SK-N-SH treated with all-trans-retinoic acid at 6 μM for 48 hours (cell line): ENCODE measurements around the gene PTPRT.

Experiments used
- ATAC-seq: fragments of 200-7000 bp; cut with Tn5 transposase; 3 replicates; pipeline ENCODE4 v1.9.1; 2020; ENCODE audit warnings: mild to moderate bottlenecking, moderate library complexity
- ARNTL ChIP-seq: fragments of 450-650 bp; formaldehyde crosslinking; IDR thresholded peaks from 2 replicates; pipeline ENCODE4 v1.5.0; 2020; ENCODE audit warnings: low read depth, mild to moderate bottlenecking, moderate library complexity, borderline replicate concordance
- CREB5 ChIP-seq: fragments of 250-450 bp; sonication (Bioruptor Pico); IDR thresholded peaks from 2 replicates; pipeline ENCODE4 v1.5.1; 2020; ENCODE audit warnings: low read depth, mild to moderate bottlenecking, moderate library complexity
- CSDC2 ChIP-seq: fragments of 250-450 bp; sonication (Bioruptor Pico); IDR thresholded peaks from 2 replicates; pipeline ENCODE4 v1.5.0; 2020; ENCODE audit warnings: mild to moderate bottlenecking, moderate library complexity
- ESRRG ChIP-seq: fragments of 250-450 bp; sonication (Bioruptor Pico); IDR thresholded peaks from 2 replicates; pipeline ENCODE4 v1.6.1; 2021; ENCODE audit warnings: mild to moderate bottlenecking
- GLIS3 ChIP-seq: fragments of 250-450 bp; sonication (Bioruptor Pico); IDR thresholded peaks from 2 replicates; pipeline ENCODE4 v1.5.0; 2020; ENCODE audit warnings: mild to moderate bottlenecking, moderate library complexity
- ISL1 ChIP-seq: fragments of 250-450 bp; sonication (Bioruptor Pico); IDR thresholded peaks from 2 replicates; pipeline ENCODE4 v2.1.2; 2022; ENCODE audit warnings: mild to moderate bottlenecking, moderate library complexity
- PATZ1 ChIP-seq: fragments of 250-450 bp; sonication (Bioruptor Pico); IDR thresholded peaks from 2 replicates; pipeline ENCODE4 v1.8.0; 2020; ENCODE audit warnings: mild to moderate bottlenecking, moderate library complexity, borderline replicate concordance
- POU6F1 ChIP-seq: fragments of 250-450 bp; sonication (Bioruptor Pico); IDR thresholded peaks from 2 replicates; pipeline ENCODE4 v1.8.0; 2021; ENCODE audit warnings: low read depth, mild to moderate bottlenecking, moderate library complexity, borderline replicate concordance
- PPARA ChIP-seq: fragments of 250-450 bp; sonication (Bioruptor Pico); IDR thresholded peaks from 2 replicates; pipeline ENCODE4 v1.5.0; 2020; ENCODE audit warnings: mild to moderate bottlenecking, borderline replicate concordance
- RARB ChIP-seq: fragments of 250-450 bp; sonication (Bioruptor Pico); IDR thresholded peaks from 2 replicates; pipeline ENCODE4 v1.8.0; 2021; ENCODE audit warnings: mild to moderate bottlenecking, moderate library complexity
- SNAI2 ChIP-seq: fragments of 250-450 bp; sonication (Bioruptor Pico); IDR thresholded peaks from 2 replicates; pipeline ENCODE4 v1.5.0; 2020; ENCODE audit warnings: mild to moderate bottlenecking, moderate library complexity
- TCF4 ChIP-seq: fragments of 250-450 bp; sonication (Bioruptor Pico); IDR thresholded peaks from 2 replicates; pipeline ENCODE4 v1.8.0; 2021; ENCODE audit warnings: mild to moderate bottlenecking, moderate library complexity, borderline replicate concordance
- TSHZ2 ChIP-seq: fragments of 250-450 bp; sonication (Bioruptor Pico); IDR thresholded peaks from 2 replicates; pipeline ENCODE4 v1.5.0; 2020; ENCODE audit warnings: mild to moderate bottlenecking, moderate library complexity
- ZC3H10 ChIP-seq: fragments of 250-450 bp; sonication (Bioruptor Pico); IDR thresholded peaks from 2 replicates; pipeline ENCODE4 v1.5.1; 2021; ENCODE audit warnings: mild to moderate bottlenecking, moderate library complexity
- ZFP3 ChIP-seq: fragments of 250-450 bp; sonication (Bioruptor Pico); IDR thresholded peaks from 2 replicates; pipeline ENCODE4 v1.5.0; 2020; ENCODE audit warnings: mild to moderate bottlenecking, moderate library complexity
- ZFP30 ChIP-seq: fragments of 450-650 bp; formaldehyde crosslinking; IDR thresholded peaks from 2 replicates; pipeline ENCODE4 v1.5.0; 2022; ENCODE audit warnings: mild to moderate bottlenecking, moderate library complexity
- ZNF565 ChIP-seq: fragments of 450-650 bp; formaldehyde crosslinking; conservative IDR thresholded peaks from 2 replicates; pipeline ENCODE4 v1.5.0; 2020; ENCODE audit warnings: low read depth, mild to moderate bottlenecking, moderate library complexity
- ZNF70 ChIP-seq: fragments of 450-650 bp; formaldehyde crosslinking; IDR thresholded peaks from 2 replicates; pipeline ENCODE4 v1.5.0; 2020; ENCODE audit warnings: mild to moderate bottlenecking, moderate library complexity
- ZNF8 ChIP-seq: fragments of 450-650 bp; formaldehyde crosslinking; IDR thresholded peaks from 2 replicates; pipeline ENCODE4 v1.5.0; 2020; ENCODE audit warnings: mild to moderate bottlenecking, moderate library complexity

Gene PTPRT

GRCh38 chr20:42735539-42735938 is 454.2 kb downstream of the PTPRT start:
- ATAC-seq = no peak
- TF ChIP-seq PPARA (CRISPR knock-in tag) = no peak
- TF ChIP-seq CSDC2 (CRISPR knock-in tag) = no peak
- TF ChIP-seq ZFP3 (CRISPR knock-in tag) = no peak
- no peak for TF ChIP-seq POU6F1 (CRISPR knock-in tag)
- TF ChIP-seq ESRRG (CRISPR knock-in tag) = no peak
- no peak for TF ChIP-seq CREB5 (CRISPR knock-in tag)
- TF ChIP-seq ZNF8 (CRISPR knock-in tag) = no peak
- no peak for TF ChIP-seq ZC3H10 (CRISPR knock-in tag)

GRCh38 chr20:42734660-42735368 is 454.9 kb downstream of the PTPRT start:
- ATAC-seq = no peak
- TF ChIP-seq ISL1 (no peak), SNAI2 (CRISPR knock-in tag) (no peak), GLIS3 (CRISPR knock-in tag) (no peak), TSHZ2 (CRISPR knock-in tag) (no peak), ARNTL (CRISPR knock-in tag) (no peak), ZFP30 (CRISPR knock-in tag) (no peak), PATZ1 (CRISPR knock-in tag) (no peak), ESRRG (CRISPR knock-in tag) (no peak), RARB (CRISPR knock-in tag) (no peak), ZNF565 (CRISPR knock-in tag) (no peak), CREB5 (CRISPR knock-in tag) (no peak), ZNF70 (no peak)

- TF ChIP-seq POU6F1 (CRISPR knock-in tag) (no peak), ZNF565 (CRISPR knock-in tag) (no peak), CSDC2 (CRISPR knock-in tag) (no peak), PPARA (CRISPR knock-in tag) (no peak), ISL1 (no peak), SNAI2 (CRISPR knock-in tag) (no peak), ZFP3 (CRISPR knock-in tag) (no peak), GLIS3 (CRISPR knock-in tag) (no peak), PATZ1 (CRISPR knock-in tag) (no peak), ESRRG (CRISPR knock-in tag) (no peak), TCF4 (no peak), ZNF8 (CRISPR knock-in tag) (no peak)
- ATAC-seq = no peak
Observed at GRCh38 chr20:42721923-42722322, 467.8 kb downstream of the PTPRT start.
